Chondrocyte (in vitro differentiated cells): ENCODE measurements around the gene CDH6. TPM values are rescaled to one million over a fixed set of nuclear protein-coding genes. Genes with fewer than 3 reads are reported as not detected.

Experiments
- DNase-seq: peaks from one replicate; pipeline ENCODE4 v3.0.0; 2021; ENCODE audit warnings: mixed read lengths, low spot score
- H3K27ac Mint-ChIP-seq: one replicate; pipeline ENCODE4 v1.8.0; 2021; ENCODE audit warnings: mild to moderate bottlenecking, moderate library complexity, mixed read lengths; ENCODE audit not compliant: unreplicated experiment
- H3K27me3 Mint-ChIP-seq: 2 replicates; pipeline ENCODE4 v1.8.0; 2021; ENCODE audit warnings: low read depth, mixed read lengths
- H3K36me3 Mint-ChIP-seq: 2 replicates; pipeline ENCODE4 v1.8.0; 2021; ENCODE audit warnings: low read depth, mixed read lengths
- H3K4me1 Mint-ChIP-seq: 2 replicates; pipeline ENCODE4 v1.8.0; 2021; ENCODE audit warnings: low read depth, mild to moderate bottlenecking, mixed read lengths
- H3K4me3 Mint-ChIP-seq: one replicate; pipeline ENCODE4 v1.8.0; 2021; ENCODE audit warnings: mild to moderate bottlenecking, moderate library complexity, mixed read lengths; ENCODE audit not compliant: unreplicated experiment
- H3K9me3 Mint-ChIP-seq: 2 replicates; pipeline ENCODE4 v1.8.0; 2021; ENCODE audit warnings: low read depth, mixed read lengths
- total RNA-seq: library from RNA; stranded (reverse); gene quantifications from 3 replicates; pipeline ENCODE4 v1.2.1, GENCODE V29; 2021
- TF ChIP-seq, protein P1 (sequence below): fragments of 200-600 bp; sonication (generic); IDR thresholded peaks from 2 replicates; pipeline ENCODE4 v1.5.0; 2021; ENCODE audit warnings: antibody characterized with exemption, mild to moderate bottlenecking, moderate library complexity

CDH6 gene
- total RNA-seq, 1 donor from 2014 or later: 50.7 TPM

DNA sequence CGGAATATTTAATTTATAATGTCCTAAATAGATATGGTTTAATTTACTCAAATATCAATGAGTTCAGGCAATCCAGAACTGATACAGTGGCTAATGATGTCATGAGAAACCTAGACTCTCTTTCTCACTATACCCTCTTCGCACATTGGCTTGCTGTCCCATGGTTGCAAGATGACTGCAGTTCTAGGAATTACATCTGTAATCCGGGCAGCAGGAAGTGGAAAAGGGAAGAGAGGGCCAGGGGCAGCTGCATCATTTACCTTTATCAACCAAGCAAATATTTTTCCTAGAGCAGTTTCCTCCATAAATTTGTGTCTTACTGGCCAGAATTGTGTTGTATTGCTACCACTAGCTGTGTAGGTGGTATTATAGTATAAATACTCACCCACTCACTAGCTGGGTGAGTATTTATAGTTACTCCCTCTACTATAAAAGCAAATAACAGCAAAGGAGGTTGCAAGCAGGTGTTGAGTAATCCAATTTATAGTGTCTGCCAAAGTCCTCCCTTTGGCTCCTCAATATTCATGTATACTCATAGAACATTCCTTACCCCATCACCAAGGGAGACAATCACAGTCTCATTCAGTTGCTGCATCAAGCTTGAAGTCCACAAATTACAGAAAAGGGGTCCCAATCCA is 169.6 kb downstream of the CDH6 start:
- Mint-ChIP-seq H3K9me3 (peaks cover 6% of the 10 kb centered on the region), H3K27ac (peak overlapping the region; percentile 76), H3K36me3 (no peaks in the 10 kb centered on the region), H3K27me3 (no peaks in the 10 kb centered on the region), H3K4me1 (peaks cover 56% of the 10 kb centered on the region), H3K4me3 (no peak overlapping the region)
- TF ChIP-seq, protein P1, sequence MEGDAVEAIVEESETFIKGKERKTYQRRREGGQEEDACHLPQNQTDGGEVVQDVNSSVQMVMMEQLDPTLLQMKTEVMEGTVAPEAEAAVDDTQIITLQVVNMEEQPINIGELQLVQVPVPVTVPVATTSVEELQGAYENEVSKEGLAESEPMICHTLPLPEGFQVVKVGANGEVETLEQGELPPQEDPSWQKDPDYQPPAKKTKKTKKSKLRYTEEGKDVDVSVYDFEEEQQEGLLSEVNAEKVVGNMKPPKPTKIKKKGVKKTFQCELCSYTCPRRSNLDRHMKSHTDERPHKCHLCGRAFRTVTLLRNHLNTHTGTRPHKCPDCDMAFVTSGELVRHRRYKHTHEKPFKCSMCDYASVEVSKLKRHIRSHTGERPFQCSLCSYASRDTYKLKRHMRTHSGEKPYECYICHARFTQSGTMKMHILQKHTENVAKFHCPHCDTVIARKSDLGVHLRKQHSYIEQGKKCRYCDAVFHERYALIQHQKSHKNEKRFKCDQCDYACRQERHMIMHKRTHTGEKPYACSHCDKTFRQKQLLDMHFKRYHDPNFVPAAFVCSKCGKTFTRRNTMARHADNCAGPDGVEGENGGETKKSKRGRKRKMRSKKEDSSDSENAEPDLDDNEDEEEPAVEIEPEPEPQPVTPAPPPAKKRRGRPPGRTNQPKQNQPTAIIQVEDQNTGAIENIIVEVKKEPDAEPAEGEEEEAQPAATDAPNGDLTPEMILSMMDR: no peak
- DNase-seq: no peak

DNA sequence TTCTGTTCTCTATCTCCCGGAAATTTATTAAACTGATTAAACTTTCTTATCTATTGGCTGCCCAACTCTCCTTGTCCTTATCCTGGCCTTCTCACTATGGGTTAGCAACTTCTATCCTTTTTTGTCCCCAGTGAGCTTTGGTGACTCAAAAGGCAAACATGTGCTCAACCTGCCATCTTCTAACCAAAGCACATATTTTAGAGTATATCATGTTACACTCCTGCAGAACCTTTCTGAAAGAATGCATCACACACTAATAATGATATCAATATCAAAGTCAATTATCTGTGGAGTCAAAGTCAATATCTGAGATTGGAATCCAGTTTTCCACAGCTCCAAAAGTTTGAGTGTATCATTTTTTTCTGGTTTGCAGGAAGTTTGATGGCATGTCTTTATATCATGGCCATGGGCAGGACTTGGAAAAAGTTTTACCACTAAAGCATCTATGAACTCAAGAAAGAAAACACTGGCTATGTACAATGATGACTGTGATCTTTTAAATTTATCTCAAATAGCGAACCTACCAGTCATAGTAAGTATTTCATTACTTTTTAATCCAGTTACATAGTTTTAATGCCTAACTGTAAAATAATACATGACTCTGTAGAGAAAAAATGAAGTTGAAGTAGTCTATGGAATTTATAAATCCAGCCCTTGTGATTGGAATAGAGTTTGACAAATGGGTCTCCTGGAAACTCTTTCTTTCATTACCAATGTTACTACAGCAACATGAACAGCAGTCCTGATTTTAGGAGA is 171.6 kb downstream of the CDH6 start:
- H3K36me3 Mint-ChIP-seq: no peaks in the 10 kb centered on the region
- peak overlapping the region; percentile 72 for H3K27ac Mint-ChIP-seq
- TF ChIP-seq, protein P1: no peak
- no peak for DNase-seq
- no peaks in the 10 kb centered on the region for H3K27me3 Mint-ChIP-seq
- H3K4me3 Mint-ChIP-seq: no peak overlapping the region
- peaks cover 56% of the 10 kb centered on the region for H3K4me1 Mint-ChIP-seq
- peaks cover 6% of the 10 kb centered on the region for H3K9me3 Mint-ChIP-seq

DNA sequence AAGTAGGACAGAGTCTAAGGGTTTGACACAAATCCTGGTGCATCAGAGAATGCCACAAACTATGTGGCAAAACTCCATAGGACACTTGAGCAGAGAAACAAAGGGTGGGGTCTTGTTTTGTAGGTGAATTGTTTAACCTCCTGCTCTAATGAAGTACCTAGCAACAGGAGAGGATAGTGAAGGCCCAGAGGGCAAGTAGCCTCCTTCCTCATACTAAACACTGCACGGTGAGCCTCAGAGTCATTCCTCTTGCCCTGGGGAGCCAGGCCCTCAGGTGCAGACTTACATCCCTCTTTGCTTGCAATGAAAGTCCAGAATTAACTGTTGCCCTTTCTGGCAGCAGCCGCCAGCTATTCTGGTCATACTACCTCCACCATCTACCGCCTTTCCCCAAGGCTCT is 172.3 kb downstream of the CDH6 start:
- Mint-ChIP-seq H3K9me3 (peaks cover 6% of the 10 kb centered on the region), H3K27me3 (peaks cover 1% of the 10 kb centered on the region), H3K4me3 (no peak overlapping the region), H3K27ac (peak overlapping the region; percentile 72), H3K36me3 (no peaks in the 10 kb centered on the region), H3K4me1 (peaks cover 56% of the 10 kb centered on the region)
- DNase-seq: no peak
- TF ChIP-seq, protein P1: no peak

DNA sequence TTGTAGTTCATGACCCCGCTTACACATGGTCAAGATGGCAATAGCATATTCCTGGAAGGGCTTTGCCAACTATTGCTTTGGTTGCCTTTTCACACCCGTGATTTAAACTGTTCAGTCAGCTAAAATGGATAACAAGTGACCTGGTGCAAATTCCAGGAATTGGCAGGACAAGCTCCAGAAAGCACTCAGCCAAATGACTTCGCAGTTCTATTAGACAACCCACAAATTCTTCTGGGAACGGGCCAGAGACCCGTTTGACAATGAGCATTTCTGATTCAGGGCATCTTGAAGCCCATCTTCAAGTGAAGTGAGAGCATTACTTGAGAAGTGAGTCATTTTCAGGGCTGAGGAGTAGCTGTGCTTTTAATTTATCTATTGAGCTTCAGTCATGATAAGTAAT is 173.5 kb downstream of the CDH6 start:
- TF ChIP-seq, protein P1: no peak
- H3K9me3 Mint-ChIP-seq: peaks cover 11% of the 10 kb centered on the region
- no peaks in the 10 kb centered on the region for H3K36me3 Mint-ChIP-seq
- no peak overlapping the region for H3K4me3 Mint-ChIP-seq
- peaks cover 52% of the 10 kb centered on the region for H3K4me1 Mint-ChIP-seq
- no peak for DNase-seq
- H3K27me3 Mint-ChIP-seq: peaks cover 5% of the 10 kb centered on the region
- H3K27ac Mint-ChIP-seq: no peak overlapping the region

DNA sequence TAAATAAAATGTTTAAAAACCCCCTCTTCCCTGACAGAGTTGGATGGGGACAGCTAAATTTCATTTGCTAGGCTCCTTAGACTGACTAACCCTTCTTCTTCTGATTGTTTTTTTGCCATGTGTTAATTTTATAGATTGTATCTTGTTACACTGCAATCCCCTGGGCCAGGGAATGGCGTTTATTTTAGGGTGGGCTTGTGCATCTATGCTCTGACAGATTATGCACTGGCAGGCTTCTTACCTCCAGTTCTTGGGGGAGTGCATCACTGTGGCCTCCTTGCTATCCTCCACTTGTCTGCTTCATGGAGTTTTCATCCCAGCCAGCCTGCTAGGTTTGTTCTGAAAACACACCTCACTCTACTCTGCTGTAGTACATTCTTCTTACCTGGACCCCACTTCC is 178.6 kb downstream of the CDH6 start:
- TF ChIP-seq, protein P1: no peak
- Mint-ChIP-seq H3K36me3 (no peaks in the 10 kb centered on the region), H3K27ac (no peak overlapping the region), H3K9me3 (peaks cover 4% of the 10 kb centered on the region), H3K27me3 (peaks cover 7% of the 10 kb centered on the region), H3K4me1 (peaks cover 5% of the 10 kb centered on the region), H3K4me3 (no peak overlapping the region)
- DNase-seq: no peak
